Stimulated activated effector memory CD8-positive, alpha-beta T cell treated with anti-CD3 and anti-CD28 coated beads, Interleukin-12 subunit alpha, Interleukin-12 subunit beta, amount 100 ng/mL, for 72 hours (primary cell): ENCODE measurements around the gene ZNRF3.

Source experiments
- ATAC-seq: fragments of 150-1000 bp; cut with Tn5 transposase; 2 replicates; pipeline ENCODE4 v1.10.0; 2021
- DNase-seq, 2 donors: peaks; one replicate each; pipeline ENCODE4 v3.0.0; 2021 to 2022; ENCODE audit warnings: low spot score in 2 of 2
- H3K27ac Mint-ChIP-seq: one replicate; pipeline ENCODE4 v1.8.0; 2022; ENCODE audit warnings: mild to moderate bottlenecking, mixed read lengths
- H3K36me3 Mint-ChIP-seq: one replicate; pipeline ENCODE4 v1.8.0; 2022; ENCODE audit warnings: mild to moderate bottlenecking, mixed read lengths
- H3K4me1 Mint-ChIP-seq: one replicate; pipeline ENCODE4 v1.8.0; 2022; ENCODE audit warnings: mixed read lengths
- H3K4me3 Mint-ChIP-seq: one replicate; pipeline ENCODE4 v1.8.0; 2022; ENCODE audit warnings: mild to moderate bottlenecking, mixed read lengths
- H3K9me3 Mint-ChIP-seq: one replicate; pipeline ENCODE4 v1.8.0; 2022; ENCODE audit warnings: mixed read lengths

The ZNRF3 gene

DNA sequence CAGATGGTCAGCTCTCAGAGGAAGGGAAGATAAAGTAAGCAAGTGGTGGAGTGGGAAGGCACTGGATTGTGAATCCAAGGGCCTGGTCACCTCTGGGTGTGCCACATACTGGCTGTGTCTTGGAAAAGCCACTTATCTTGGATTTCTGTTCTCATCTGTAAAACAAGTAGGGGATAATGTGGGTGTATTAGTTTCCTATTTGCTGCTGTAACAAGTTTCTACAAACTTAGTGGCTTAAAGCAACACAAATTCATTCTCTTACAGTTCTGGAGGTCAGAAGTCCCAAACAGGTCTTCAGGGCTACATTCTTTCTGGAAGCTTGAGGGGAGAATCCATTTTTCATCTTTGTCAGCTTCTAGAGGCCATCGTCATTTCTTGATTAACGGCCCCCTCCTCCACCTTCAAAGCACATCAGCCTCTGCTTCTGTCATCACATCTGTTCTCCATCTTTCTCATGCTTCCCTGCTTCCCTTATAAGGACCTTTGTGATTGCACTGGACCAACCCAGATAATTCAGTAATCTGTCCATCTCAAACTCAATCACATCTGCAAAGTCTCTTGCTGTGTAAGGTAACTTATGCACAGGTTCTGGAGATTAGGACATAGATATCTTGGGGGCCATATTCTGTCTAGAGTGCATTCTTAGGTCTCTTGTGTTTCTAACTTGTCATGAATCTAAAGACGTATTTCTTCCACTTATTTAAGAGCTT lies 102.4 kb downstream of the ZNRF3 start:
- no peaks in the 10 kb centered on the region for H3K36me3 Mint-ChIP-seq
- peaks cover 3% of the 10 kb centered on the region for H3K9me3 Mint-ChIP-seq
- ATAC-seq (no peak), DNase-seq (no peak)
- H3K27ac Mint-ChIP-seq, result no peak overlapping the region
- H3K4me3 Mint-ChIP-seq, result no peak overlapping the region
- H3K4me1 Mint-ChIP-seq, result peaks cover 10% of the 10 kb centered on the region

DNA sequence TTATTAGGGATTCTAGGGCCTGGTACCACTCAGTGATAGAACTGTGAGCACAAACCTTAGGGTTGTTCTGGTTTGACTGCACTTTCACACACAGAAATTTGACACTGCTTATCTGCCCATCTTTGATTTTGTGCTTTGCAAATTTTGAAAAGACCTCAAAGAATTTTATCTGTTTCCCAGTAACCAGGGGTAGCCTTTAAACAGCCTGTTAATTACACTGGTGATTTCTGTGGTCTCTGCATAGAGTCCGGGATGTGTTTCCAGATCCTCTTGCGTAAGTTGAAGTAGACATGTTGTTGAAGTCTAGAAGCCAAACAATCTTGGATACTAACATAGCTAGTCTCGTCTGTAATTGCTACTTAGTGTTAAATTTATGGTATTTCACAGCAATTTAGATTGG lies 103.0 kb downstream of the ZNRF3 start:
- Mint-ChIP-seq H3K4me3 (no peak overlapping the region), H3K9me3 (peaks cover 3% of the 10 kb centered on the region)
- no peak for ATAC-seq

DNA sequence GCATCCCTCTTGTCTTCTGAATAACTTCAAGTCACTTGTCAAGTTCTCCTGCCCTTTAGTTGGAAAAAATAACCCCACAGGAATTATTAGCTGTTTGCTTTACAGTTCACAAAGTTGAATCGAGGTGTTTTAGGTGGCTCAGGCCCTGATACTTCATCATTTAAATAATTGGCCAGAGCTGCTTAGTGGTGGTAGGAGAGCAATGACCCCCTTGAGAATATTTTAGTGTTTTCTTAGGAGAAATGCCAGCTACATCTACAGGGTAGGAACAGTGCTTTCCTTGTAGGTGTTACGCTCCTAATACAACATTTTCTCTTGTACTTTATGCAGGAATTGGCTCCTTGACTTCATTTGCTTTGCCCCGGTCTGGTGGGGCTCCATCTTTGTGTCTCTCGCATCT lies 105.1 kb downstream of the ZNRF3 start:
- Mint-ChIP-seq H3K36me3 (no peaks in the 10 kb centered on the region), H3K4me3 (no peak overlapping the region), H3K27ac (no peak overlapping the region), H3K9me3 (peaks cover 3% of the 10 kb centered on the region), H3K4me1 (peaks cover 13% of the 10 kb centered on the region)
- DNase-seq (no peak), ATAC-seq (no peak)

More for the DNA sequence above, 103.0 kb downstream of the ZNRF3 start:
- Mint-ChIP-seq H3K4me1 (peaks cover 10% of the 10 kb centered on the region), H3K36me3 (no peaks in the 10 kb centered on the region), H3K27ac (no peak overlapping the region)
- DNase-seq, result no peak

DNA sequence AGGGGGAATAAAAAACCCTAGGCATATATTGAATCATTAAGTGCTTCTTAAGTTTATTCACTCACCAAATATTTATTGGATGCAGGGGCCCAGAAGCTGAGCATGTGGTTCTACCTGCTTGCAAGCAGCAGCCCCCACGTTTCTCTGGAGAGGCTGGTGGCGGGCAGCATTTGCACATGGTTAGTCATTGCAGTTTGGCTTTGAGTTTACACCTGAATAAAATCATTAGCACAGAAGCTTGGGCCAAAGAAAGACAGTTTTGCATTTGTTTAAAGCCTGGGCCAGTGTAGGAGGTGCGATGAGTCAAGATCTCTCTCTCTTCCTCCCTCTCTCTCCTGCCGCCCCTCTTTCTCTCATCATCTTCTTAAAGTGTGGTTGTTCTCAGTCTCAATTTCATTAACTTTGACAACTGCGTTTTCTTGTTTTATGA lies 105.7 kb downstream of the ZNRF3 start:
- H3K36me3 Mint-ChIP-seq, result no peaks in the 10 kb centered on the region
- no peak overlapping the region for H3K27ac Mint-ChIP-seq
- peak; percentile 82 for ATAC-seq

DNA sequence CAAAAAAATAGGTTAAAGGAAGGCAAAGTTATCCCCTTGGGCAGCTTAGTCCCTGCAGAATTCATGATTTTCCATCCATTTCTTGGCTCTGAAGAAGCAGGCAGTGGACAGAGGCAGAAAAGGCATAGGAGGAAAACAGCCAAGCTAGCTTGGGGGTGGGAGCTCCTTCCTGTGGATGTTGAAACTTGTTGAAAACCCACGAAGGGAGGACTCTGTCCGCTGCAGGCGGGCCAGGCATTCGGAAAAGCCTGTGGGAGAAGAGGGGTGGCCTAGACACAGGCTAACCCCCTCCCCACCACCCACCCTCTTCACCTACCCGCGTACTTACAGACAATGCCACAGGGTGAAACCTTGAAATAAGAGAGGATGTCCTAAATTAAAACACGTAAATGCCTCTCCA lies 106.1 kb downstream of the ZNRF3 start:
- Mint-ChIP-seq H3K36me3 (no peaks in the 10 kb centered on the region), H3K4me3 (no peak overlapping the region), H3K27ac (no peak overlapping the region), H3K4me1 (peaks cover 11% of the 10 kb centered on the region), H3K9me3 (peaks cover 3% of the 10 kb centered on the region)
- DNase-seq (no peak), ATAC-seq (no peak)

More for the DNA sequence above, 105.7 kb downstream of the ZNRF3 start:
- Mint-ChIP-seq H3K9me3 (peaks cover 3% of the 10 kb centered on the region), H3K4me1 (peaks cover 11% of the 10 kb centered on the region), H3K4me3 (no peak overlapping the region)
- DNase-seq, result no peak

DNA sequence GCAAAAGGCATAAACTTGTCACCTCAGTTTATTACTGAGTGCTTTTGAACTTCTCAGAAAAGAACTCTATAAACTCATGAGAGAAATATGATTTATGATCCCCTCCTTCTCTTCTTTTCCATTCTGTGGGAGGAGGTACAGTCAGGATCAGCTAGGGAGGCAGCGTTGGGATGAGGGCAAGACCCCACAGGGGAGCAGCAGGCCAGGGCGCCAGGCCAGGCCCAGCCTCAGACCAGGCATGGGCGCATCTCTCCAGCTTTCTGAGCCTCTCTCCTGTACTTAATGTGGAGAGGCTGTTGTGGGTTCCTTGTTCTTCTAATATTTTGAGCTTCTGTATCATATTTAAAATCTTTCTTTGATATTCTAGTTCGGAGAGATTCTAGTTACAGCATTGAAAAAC lies 106.5 kb downstream of the ZNRF3 start:
- DNase-seq (no peak), ATAC-seq (no peak)
- H3K4me1 Mint-ChIP-seq, result peaks cover 11% of the 10 kb centered on the region
- no peak overlapping the region for H3K4me3 Mint-ChIP-seq
- H3K36me3 Mint-ChIP-seq, result no peaks in the 10 kb centered on the region
- peaks cover 3% of the 10 kb centered on the region for H3K9me3 Mint-ChIP-seq
- no peak overlapping the region for H3K27ac Mint-ChIP-seq

DNA sequence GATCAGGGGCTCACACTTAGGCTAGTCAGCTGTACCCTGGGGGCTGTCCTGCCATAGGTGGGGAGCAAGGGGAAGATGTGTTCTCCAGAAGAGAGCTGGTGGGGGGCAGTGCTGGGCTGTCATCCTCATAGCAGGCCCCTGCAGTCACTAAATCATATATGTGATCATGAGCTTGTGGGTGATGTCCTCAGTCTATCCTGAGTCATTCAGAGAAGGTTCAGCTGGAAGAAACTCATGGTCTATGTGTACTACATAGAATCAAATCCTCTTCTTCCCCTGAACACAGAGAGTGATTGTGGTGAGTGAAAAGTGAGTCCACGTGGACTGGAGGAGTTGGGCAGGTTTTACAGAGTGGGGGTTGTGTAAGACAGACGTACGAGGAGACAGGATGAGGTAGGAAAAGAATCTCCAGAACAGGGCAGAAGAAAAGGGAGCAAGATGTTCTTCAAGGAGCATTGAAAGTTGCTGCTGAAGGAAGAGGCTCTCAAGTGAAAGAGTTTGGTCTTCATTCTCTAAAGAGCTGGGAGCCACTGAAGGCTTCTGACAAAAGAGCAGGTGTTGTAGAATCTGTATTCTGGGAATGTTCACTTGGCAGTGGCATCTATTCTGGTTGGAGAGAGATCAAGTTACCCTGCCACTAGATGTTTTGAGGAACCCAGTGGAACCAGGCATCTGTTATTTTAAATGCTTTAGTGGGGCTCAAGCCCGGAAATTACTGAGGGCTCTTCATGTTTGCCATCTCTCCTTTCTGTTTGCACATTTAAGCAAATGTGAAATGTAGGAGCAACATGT lies 109.4 kb downstream of the ZNRF3 start:
- Mint-ChIP-seq H3K9me3 (no peaks in the 10 kb centered on the region), H3K36me3 (no peaks in the 10 kb centered on the region), H3K4me1 (peaks cover 11% of the 10 kb centered on the region), H3K4me3 (no peak overlapping the region), H3K27ac (no peak overlapping the region)
- DNase-seq (no peak), ATAC-seq (peak; percentile 51)

DNA sequence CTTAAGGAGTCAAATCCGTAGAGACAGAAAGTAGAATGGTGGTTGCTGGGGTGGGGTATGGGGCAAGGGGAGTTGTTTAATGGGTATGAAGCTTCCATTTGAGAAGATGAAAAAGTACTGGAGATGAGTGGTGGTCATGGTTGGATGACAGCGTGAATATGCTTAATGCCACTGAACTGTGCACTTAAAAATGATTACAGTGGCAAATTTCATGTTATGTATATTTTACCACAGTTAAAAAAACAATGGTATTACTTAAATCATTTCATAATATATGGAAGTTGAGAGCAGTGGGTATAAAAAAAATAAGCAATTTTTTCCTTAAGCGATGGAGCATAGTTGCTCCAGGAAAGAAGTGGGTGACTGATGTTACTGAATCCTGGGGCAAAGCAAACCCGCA lies 111.2 kb downstream of the ZNRF3 start:
- Mint-ChIP-seq H3K9me3 (no peaks in the 10 kb centered on the region), H3K4me3 (no peak overlapping the region), H3K4me1 (peaks cover 6% of the 10 kb centered on the region), H3K36me3 (no peaks in the 10 kb centered on the region), H3K27ac (no peak overlapping the region)
- no peak for DNase-seq
- no peak for ATAC-seq

DNA sequence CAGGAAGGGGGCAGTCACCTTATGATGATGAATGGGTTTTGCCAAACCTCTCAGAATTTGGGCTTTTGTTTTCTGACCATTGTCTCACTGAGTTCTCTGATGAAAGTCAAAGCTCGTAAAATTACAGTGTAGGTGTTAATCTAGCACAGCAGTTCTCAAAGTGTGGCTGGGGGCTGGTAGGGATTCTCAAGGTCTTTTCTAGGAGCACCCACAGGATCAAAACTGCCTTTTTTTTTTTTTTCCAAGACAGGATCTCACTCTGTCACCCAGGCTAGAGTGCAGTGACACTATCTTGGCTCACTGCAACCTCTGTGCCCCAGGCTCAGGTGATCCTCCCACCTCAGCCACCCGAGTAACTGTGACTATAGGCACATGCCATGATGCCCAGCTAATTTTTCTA lies 112.2 kb downstream of the ZNRF3 start:
- Mint-ChIP-seq H3K4me3 (no peak overlapping the region), H3K9me3 (no peaks in the 10 kb centered on the region)
- no peak for ATAC-seq

DNA sequence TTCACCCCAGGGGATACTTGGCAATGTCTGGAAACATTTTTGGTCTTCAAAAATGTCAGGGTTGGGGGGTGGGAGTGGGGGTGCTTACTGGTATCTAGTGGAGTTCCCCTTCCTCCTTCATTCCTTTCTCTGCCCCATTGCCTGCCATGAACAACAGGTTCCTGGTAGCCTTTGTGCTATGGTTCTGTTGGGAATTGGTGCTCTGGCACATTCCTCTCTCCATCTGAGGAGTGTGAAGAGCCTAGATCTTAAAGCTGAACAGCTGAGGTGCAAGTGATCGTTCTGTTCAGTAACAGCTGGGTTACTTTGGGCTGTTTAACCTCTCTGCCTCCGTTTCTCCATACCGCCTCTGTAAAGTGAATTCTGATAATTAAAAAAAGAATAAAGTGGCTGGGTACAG lies 114.0 kb downstream of the ZNRF3 start:
- H3K9me3 Mint-ChIP-seq, result no peaks in the 10 kb centered on the region
- H3K36me3 Mint-ChIP-seq, result no peaks in the 10 kb centered on the region
- no peak overlapping the region for H3K4me3 Mint-ChIP-seq
- H3K27ac Mint-ChIP-seq, result no peak overlapping the region
- no peak for ATAC-seq
- no peak for DNase-seq
- peaks cover 6% of the 10 kb centered on the region for H3K4me1 Mint-ChIP-seq

More for the DNA sequence above, 112.2 kb downstream of the ZNRF3 start:
- Mint-ChIP-seq H3K4me1 (peaks cover 6% of the 10 kb centered on the region), H3K36me3 (no peaks in the 10 kb centered on the region), H3K27ac (no peak overlapping the region)
- DNase-seq, result no peak

DNA sequence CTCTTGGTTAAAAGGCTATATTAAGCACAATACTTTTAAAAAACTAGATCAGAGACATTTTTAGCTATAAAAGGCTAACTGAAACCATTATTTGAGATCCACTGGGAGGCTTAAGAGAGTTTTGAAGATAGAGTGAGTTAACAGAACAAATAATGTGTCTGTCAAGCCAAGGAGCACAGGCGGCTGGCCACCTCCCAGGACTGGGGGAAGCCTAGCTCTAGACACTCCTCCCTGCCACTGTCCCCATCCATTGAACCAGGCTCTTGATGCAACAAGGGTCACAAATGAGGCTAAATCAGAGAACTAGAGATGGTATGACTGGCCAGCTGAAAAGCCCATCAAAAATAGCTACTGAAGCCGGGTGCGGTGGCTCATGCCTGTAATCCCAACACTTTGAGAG lies 115.3 kb downstream of the ZNRF3 start:
- no peak overlapping the region for H3K4me3 Mint-ChIP-seq

DNA sequence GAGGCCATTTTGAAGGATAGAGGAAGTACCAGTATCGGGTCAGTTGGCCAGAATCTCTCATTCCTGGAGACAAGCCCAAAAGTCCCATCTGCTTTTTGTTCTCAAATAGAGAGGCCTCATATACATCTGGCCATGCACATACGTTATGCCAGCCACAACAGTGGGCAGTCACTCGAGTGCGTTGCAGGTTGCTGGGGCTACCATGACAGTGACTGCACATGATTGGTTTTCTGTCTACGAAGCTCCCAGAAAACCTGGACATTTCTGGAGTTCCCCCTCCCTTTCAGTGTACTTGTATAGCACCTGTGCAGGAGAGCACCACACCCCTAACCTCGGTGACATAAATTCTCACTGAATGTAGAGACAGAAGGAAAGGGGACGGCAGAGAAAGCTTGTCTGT lies 116.1 kb downstream of the ZNRF3 start:
- Mint-ChIP-seq H3K4me1 (no peaks in the 10 kb centered on the region), H3K4me3 (no peak overlapping the region)
- DNase-seq, result no peak

More for the DNA sequence above, 115.3 kb downstream of the ZNRF3 start:
- DNase-seq (no peak), ATAC-seq (no peak)
- no peaks in the 10 kb centered on the region for H3K36me3 Mint-ChIP-seq
- H3K4me1 Mint-ChIP-seq, result no peaks in the 10 kb centered on the region
- no peak overlapping the region for H3K27ac Mint-ChIP-seq
- no peaks in the 10 kb centered on the region for H3K9me3 Mint-ChIP-seq

DNA sequence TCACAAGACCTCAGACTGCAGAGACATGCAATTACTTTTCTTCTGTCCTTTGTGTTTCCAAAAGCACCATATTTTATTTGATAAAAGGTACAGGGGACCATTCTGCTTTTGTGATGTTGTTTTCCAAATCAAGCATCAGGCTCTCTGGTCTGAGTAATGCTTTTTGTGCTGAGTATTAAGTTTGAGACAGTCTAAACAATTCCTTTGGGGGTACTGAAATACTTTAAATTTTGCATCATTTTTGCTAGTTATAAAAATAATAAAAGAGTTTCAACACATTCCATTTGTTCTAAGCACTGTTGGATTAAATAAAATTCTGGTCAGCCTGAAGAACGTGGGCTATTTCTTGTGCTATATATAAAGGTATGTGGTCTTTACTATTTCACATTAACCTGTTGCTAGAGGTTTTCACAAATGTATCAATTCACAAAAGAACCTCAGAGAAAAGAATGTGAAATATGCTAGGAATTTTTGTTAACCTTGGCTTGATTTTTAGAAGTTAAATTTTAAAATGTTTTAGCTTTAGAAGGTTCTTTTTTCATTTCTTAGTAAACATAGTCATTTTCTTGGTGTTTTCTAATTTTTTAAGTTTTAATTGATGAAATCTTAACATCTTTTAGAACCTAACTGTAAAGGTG lies 116.7 kb downstream of the ZNRF3 start:
- no peak for DNase-seq
- no peaks in the 10 kb centered on the region for H3K36me3 Mint-ChIP-seq
- ATAC-seq, result no peak
- H3K4me3 Mint-ChIP-seq, result no peak overlapping the region
- H3K9me3 Mint-ChIP-seq, result no peaks in the 10 kb centered on the region
- H3K4me1 Mint-ChIP-seq, result no peaks in the 10 kb centered on the region
- H3K27ac Mint-ChIP-seq, result no peak overlapping the region

More for the DNA sequence above, 116.1 kb downstream of the ZNRF3 start:
- Mint-ChIP-seq H3K36me3 (no peaks in the 10 kb centered on the region), H3K9me3 (no peaks in the 10 kb centered on the region), H3K27ac (no peak overlapping the region)
- ATAC-seq, result no peak

DNA sequence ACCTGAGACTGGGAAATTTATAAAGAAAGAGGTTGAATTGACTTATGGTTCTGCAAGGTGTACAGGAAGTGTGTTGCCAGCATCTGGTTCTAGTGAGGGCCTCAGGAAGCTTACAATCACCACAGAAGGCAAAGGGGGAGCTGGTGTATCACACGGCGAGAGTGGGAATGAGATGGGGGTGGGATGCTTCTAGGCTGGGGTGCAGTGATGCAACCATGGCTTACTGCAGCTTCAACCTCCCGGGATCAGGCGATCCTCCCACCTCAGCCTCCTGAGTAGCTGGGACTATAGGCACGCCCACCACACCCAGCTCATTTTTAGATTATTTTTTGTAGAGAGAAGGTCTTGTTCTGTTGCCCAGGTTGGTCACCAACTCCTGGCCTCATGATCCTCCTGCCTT lies 117.3 kb downstream of the ZNRF3 start:
- DNase-seq (no peak), ATAC-seq (no peak)
- Mint-ChIP-seq H3K9me3 (no peaks in the 10 kb centered on the region), H3K4me3 (no peak overlapping the region), H3K27ac (no peak overlapping the region), H3K4me1 (no peaks in the 10 kb centered on the region), H3K36me3 (no peaks in the 10 kb centered on the region)

DNA sequence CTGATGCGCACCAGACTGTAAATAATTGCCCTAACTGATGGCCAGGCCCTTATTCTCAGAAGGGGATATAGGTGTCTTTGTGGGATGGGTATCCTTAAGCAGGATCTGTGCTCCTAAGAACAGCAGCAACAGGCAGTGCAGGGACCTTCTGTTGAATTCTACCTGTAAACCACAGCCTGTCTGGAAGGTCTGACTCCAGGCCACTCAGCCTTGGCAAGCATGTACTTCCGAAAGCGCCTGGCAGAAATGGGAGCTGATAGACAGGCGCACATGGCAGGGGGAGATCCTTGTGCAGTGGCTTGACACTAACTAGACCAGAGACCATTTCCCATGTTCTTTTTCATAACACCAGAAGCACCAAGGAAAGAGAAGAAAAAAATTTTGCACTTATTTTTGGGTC lies 119.2 kb downstream of the ZNRF3 start:
- Mint-ChIP-seq H3K27ac (no peak overlapping the region), H3K4me1 (no peaks in the 10 kb centered on the region), H3K4me3 (no peak overlapping the region), H3K36me3 (no peaks in the 10 kb centered on the region), H3K9me3 (no peaks in the 10 kb centered on the region)
- DNase-seq (no peak), ATAC-seq (no peak)

DNA sequence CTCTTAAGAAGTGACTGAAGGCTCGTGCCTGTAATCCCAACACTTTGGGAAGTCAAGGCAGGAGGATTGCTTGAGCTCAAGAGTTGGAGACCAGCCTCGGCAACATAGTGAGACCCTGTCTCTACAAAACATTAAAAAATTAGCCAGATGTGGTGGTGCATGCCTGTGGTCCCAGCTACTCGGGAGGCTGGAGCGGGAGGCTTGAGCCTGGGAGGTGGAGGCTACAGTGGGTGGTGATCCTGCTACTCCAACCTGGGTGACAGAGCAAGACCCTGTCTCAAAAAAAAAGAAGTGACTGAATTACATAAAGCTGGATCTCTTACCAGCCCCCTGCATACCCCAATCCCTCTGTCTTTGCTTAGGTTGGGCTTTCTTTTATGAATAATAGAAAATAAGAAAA lies 120.2 kb downstream of the ZNRF3 start:
- H3K27ac Mint-ChIP-seq, result no peak overlapping the region
- no peaks in the 10 kb centered on the region for H3K36me3 Mint-ChIP-seq
- ATAC-seq (no peak), DNase-seq (no peak)
- no peak overlapping the region for H3K4me3 Mint-ChIP-seq
- no peaks in the 10 kb centered on the region for H3K4me1 Mint-ChIP-seq
- H3K9me3 Mint-ChIP-seq, result no peaks in the 10 kb centered on the region
